ENCODE results near the gene RAMP1.
A peak's percentile ranks its signal among the peaks of the same experiment; 100 is the strongest.
"Not testable (repeated sequence)": the region's sequence is repeated elsewhere in the genome, so short reads cannot be mapped to it uniquely, and the experiment has no call there.

Gene RAMP1

GRCh38 chr2:237859533-237860272, at the start of gene RAMP1:
Gene RAMP1 (plus strand): TSS chr2:237859623. CDS start chr2:237859676, 53 bp downstream.
- peak; percentile 57 for DNase-seq (ENCODE audit: low spot score)

GRCh38 chr2:237815637-237816036, 43.8 kb upstream of the RAMP1 start:
- no peak for DNase-seq (ENCODE audit: low spot score)

- DNase-seq (ENCODE audit: low spot score) = no peak
Measured at GRCh38 chr2:237816531-237816930, 42.9 kb upstream of the RAMP1 start.

- no peak for DNase-seq (ENCODE audit: low spot score)
Measured at GRCh38 chr2:237818066-237818473, 41.4 kb upstream of the RAMP1 start.

GRCh38 chr2:237819231-237819630, 40.2 kb upstream of the RAMP1 start:
- no peak for DNase-seq (ENCODE audit: low spot score)

GRCh38 chr2:237820421-237820820, 39.0 kb upstream of the RAMP1 start:
- DNase-seq (ENCODE audit: low spot score) = no peak

- DNase-seq (ENCODE audit: low spot score) = no peak
Measured at GRCh38 chr2:237823544-237823943, 35.9 kb upstream of the RAMP1 start.

GRCh38 chr2:237824085-237824484, 35.3 kb upstream of the RAMP1 start:
- no peak for DNase-seq (ENCODE audit: low spot score)

- DNase-seq (ENCODE audit: low spot score) = no peak
Measured at GRCh38 chr2:237827421-237827987, 31.9 kb upstream of the RAMP1 start.

GRCh38 chr2:237830522-237830921, 28.9 kb upstream of the RAMP1 start:
- no peak for DNase-seq (ENCODE audit: low spot score)

GRCh38 chr2:237833546-237833945, 25.9 kb upstream of the RAMP1 start:
- DNase-seq (ENCODE audit: low spot score) = no peak

- no peak for DNase-seq (ENCODE audit: low spot score)
Measured at GRCh38 chr2:237835372-237835771, 24.1 kb upstream of the RAMP1 start.

- no peak for DNase-seq (ENCODE audit: low spot score)
Measured at GRCh38 chr2:237841051-237841450, 18.4 kb upstream of the RAMP1 start.

GRCh38 chr2:237848940-237849339, 10.5 kb upstream of the RAMP1 start:
- DNase-seq (ENCODE audit: low spot score) = not testable (repeated sequence)

GRCh38 chr2:237854295-237854694, 5.1 kb upstream of the RAMP1 start:
- no peak for DNase-seq (ENCODE audit: low spot score)

- no peak for DNase-seq (ENCODE audit: low spot score)
Measured at GRCh38 chr2:237857791-237858190, 1.6 kb upstream of the RAMP1 start.

- DNase-seq (ENCODE audit: low spot score) = peak; percentile 89
Measured at GRCh38 chr2:237858294-237859081, 935 bp upstream of the RAMP1 start.

GRCh38 chr2:237859082-237859433, 365 bp upstream of the RAMP1 start:
- no peak for DNase-seq (ENCODE audit: low spot score)

GRCh38 chr2:237860273-237860935, 981 bp downstream of the RAMP1 start:
- no peak for DNase-seq (ENCODE audit: low spot score)

- no peak for DNase-seq (ENCODE audit: low spot score)
Measured at GRCh38 chr2:237861875-237862527, 2.6 kb downstream of the RAMP1 start.

GRCh38 chr2:237862528-237862895, 3.1 kb downstream of the RAMP1 start:
- DNase-seq (ENCODE audit: low spot score) = no peak

GRCh38 chr2:237863102-237863511, 3.7 kb downstream of the RAMP1 start:
- DNase-seq (ENCODE audit: low spot score) = no peak
